Suprapubic skin (tissue), 4 donors: ENCODE data around the gene PPM1N. TPM values are rescaled to one million over a fixed set of nuclear protein-coding genes. Genes with fewer than 3 reads are reported as not detected.

Experiments
- DNase-seq, 2 donors: peaks; one replicate each; pipeline ENCODE4 v3.0.0-alpha.2; 2019; ENCODE audit warnings: low spot score in 2 of 2
- H3K27ac ChIP-seq: fragments of 200-600 bp; sonication (generic); one replicate; pipeline ENCODE4 v1.5.1; 2019
- H3K27me3 ChIP-seq: fragments of 200-600 bp; sonication (generic); one replicate; pipeline ENCODE4 v1.5.1; 2019
- H3K36me3 ChIP-seq: fragments of 200-600 bp; sonication (generic); one replicate; pipeline ENCODE4 v1.5.1; 2019
- H3K4me1 ChIP-seq: fragments of 200-600 bp; sonication (generic); one replicate; pipeline ENCODE4 v1.5.1; 2019
- H3K4me3 ChIP-seq: fragments of 200-600 bp; sonication (generic); one replicate; pipeline ENCODE4 v1.5.1; 2019; ENCODE audit warnings: mild to moderate bottlenecking
- H3K9me3 ChIP-seq: fragments of 200-600 bp; sonication (generic); one replicate; pipeline ENCODE4 v1.5.1; 2019
- CTCF ChIP-seq, 2 donors: fragments of 200-600 bp in 1 of 2; fragments of 450-650 bp in 1 of 2; sonication (generic) in 1 of 2; IDR thresholded peaks; one replicate each; pipeline ENCODE4 v1.5.1; 2016 to 2019; ENCODE audit warnings: antibody characterized with exemption in 2 of 2, mild to moderate bottlenecking in 1 of 2, moderate library complexity in 1 of 2
- EP300 ChIP-seq: sonication (generic); formaldehyde crosslinking; IDR thresholded peaks from one replicate; pipeline ENCODE4 v1.6.1; 2017; ENCODE audit warnings: antibody characterized with exemption
- POLR2A ChIP-seq, 2 donors: fragments of 450-650 bp; IDR thresholded peaks; one replicate each; pipeline ENCODE4 v1.6.1; 2017; ENCODE audit warnings: antibody characterized with exemption in 2 of 2, mild to moderate bottlenecking in 2 of 2, moderate library complexity in 2 of 2
- POLR2AphosphoS5 ChIP-seq, 3 donors: sonication (generic); formaldehyde crosslinking; IDR thresholded peaks; one replicate each; pipeline ENCODE4 v1.6.1; 2017; ENCODE audit warnings: antibody characterized with exemption in 3 of 3
- WGBS: methylation state at CpG from one replicate; pipeline ENCODE4 v1.1.5; 2018; 5-methylcytosine and 5-hydroxymethylcytosine counted together
- total RNA-seq, 4 donors: library from RNA; depleted of rRNA; stranded (reverse); fragments of >200 nt; gene quantifications; one replicate each; pipeline ENCODE4 v1.1.0, GENCODE V29; 2016

The PPM1N gene
- total RNA-seq, result 1 to 10 TPM; 2.9 to 6.3 (median 5.6) TPM

- 2% methylated on average over 26 of the region's 89 CpGs for WGBS
- DNase-seq, result no peak
- H3K27ac ChIP-seq, result no peak within 1 kb of the TSS
- peaks cover 42% of the 10 kb centered on the region for H3K4me1 ChIP-seq
- TF ChIP-seq POLR2A (IDR thresholded peaks at IDR 0.05), result no peak
- peak in 1 of 2 donors; percentile 9 for TF ChIP-seq CTCF (IDR thresholded peaks at IDR 0.05)
- H3K4me3 ChIP-seq, result peak within 1 kb of the TSS; percentile 79
- H3K36me3 ChIP-seq, result no peaks in the 10 kb centered on the region
- H3K9me3 ChIP-seq, result no peaks in the 10 kb centered on the region
- H3K27me3 ChIP-seq, result no peaks in the 10 kb centered on the region
Measured at GRCh38 chr19:45498411-45499195, at the start of gene PPM1N. Gene PPM1N, plus strand, starts transcription at chr19:45498443. Its CDS starts 30 bp downstream, at chr19:45498473.

- TF ChIP-seq POLR2AphosphoS5 (IDR thresholded peaks at IDR 0.05) (peak in 1 of 3 donors; percentile 65), POLR2A (IDR thresholded peaks at IDR 0.05) (no peak)
- 43% methylated on average over 7 of the region's 7 CpGs for WGBS
- H3K27ac ChIP-seq, result peak overlapping the region; percentile 95
- no peaks in the 10 kb centered on the region for H3K9me3 ChIP-seq
- no peak for DNase-seq
- H3K4me3 ChIP-seq, result peak overlapping the region; percentile 58
- peaks cover 73% of the 10 kb centered on the region for H3K4me1 ChIP-seq
- H3K36me3 ChIP-seq, result no peaks in the 10 kb centered on the region
- H3K27me3 ChIP-seq, result no peaks in the 10 kb centered on the region
Measured at GRCh38 chr19:45448887-45449299, 49.4 kb upstream of the PPM1N start.

- Histone ChIP-seq H3K4me3 (peak overlapping the region; percentile 58), H3K4me1 (peaks cover 71% of the 10 kb centered on the region), H3K27ac (peak overlapping the region; percentile 95), H3K9me3 (no peaks in the 10 kb centered on the region), H3K27me3 (no peaks in the 10 kb centered on the region), H3K36me3 (no peaks in the 10 kb centered on the region)
- DNase-seq, result no peak
- TF ChIP-seq EP300, result no peak
- no peak for TF ChIP-seq POLR2A (IDR thresholded peaks at IDR 0.05)
- no peak for TF ChIP-seq POLR2AphosphoS5 (IDR thresholded peaks at IDR 0.05)
- no peak for TF ChIP-seq CTCF (IDR thresholded peaks at IDR 0.05)
- 16% methylated on average over 5 of the region's 5 CpGs for WGBS
Measured at GRCh38 chr19:45450012-45450333, 48.3 kb upstream of the PPM1N start.

- peak overlapping the region; percentile 95 for H3K27ac ChIP-seq
- DNase-seq, result peak in 1 of 2 donors; percentile 87
Measured at GRCh38 chr19:45451131-45451849, 47.0 kb upstream of the PPM1N start.

GRCh38 chr19:45451850-45452387 is 46.3 kb upstream of the PPM1N start:
- no peak for DNase-seq
- WGBS, result 64% methylated on average over 12 of the region's 12 CpGs
- no peak overlapping the region for H3K4me3 ChIP-seq
- H3K27ac ChIP-seq, result peak overlapping the region; percentile 95
- no peaks in the 10 kb centered on the region for H3K9me3 ChIP-seq
- no peaks in the 10 kb centered on the region for H3K27me3 ChIP-seq
- TF ChIP-seq EP300 (no peak), CTCF (IDR thresholded peaks at IDR 0.05) (no peak), POLR2A (IDR thresholded peaks at IDR 0.05) (no peak), POLR2AphosphoS5 (IDR thresholded peaks at IDR 0.05) (no peak)
- no peaks in the 10 kb centered on the region for H3K36me3 ChIP-seq
- H3K4me1 ChIP-seq, result peaks cover 69% of the 10 kb centered on the region

More at GRCh38 chr19:45451131-45451849, 47.0 kb upstream of the PPM1N start:
- TF ChIP-seq EP300 (no peak), CTCF (IDR thresholded peaks at IDR 0.05) (no peak), POLR2A (IDR thresholded peaks at IDR 0.05) (peak in 1 of 2 donors; percentile 8), POLR2AphosphoS5 (IDR thresholded peaks at IDR 0.05) (peak in 1 of 3 donors; percentile 20)
- Histone ChIP-seq H3K27me3 (no peaks in the 10 kb centered on the region), H3K4me1 (peaks cover 71% of the 10 kb centered on the region), H3K9me3 (no peaks in the 10 kb centered on the region), H3K36me3 (no peaks in the 10 kb centered on the region), H3K4me3 (peak overlapping the region; percentile 58)
- WGBS, result 1% methylated on average over 24 of the region's 28 CpGs
